NCI-H345 (cell line): ENCODE results near the gene CR1.
A peak's percentile ranks its signal among the peaks of the same experiment; 100 is the strongest.
"Not testable (repeated sequence)": the region's sequence is repeated elsewhere in the genome, so short reads cannot be mapped to it uniquely, and the experiment has no call there.

Source experiments
- DNase-seq: peaks from one replicate; lab custom pipeline; 2025; lab: John Stamatoyannopoulos, UW

Gene CR1

GRCh38 chr1:207504438-207504837 is 8.5 kb downstream of the CR1 start:
- no peak for DNase-seq

GRCh38 chr1:207510444-207510843 is 14.5 kb downstream of the CR1 start:
- no peak for DNase-seq

DNA sequence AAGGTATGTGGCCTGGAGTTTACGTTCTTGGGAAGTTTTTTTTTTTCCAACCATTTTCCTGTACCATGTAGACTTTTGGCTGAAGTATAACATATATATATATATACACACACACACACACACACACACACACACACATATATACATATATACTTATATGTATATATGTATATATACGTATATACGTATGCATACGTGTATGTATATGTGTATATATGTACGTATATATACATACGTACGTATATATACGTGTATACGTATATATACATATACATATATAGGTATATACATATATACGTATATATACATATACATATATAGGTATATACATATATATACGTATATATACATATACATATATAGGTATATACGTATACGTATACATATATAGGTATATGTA is 18.9 kb downstream of the CR1 start:
- DNase-seq = no peak

DNA sequence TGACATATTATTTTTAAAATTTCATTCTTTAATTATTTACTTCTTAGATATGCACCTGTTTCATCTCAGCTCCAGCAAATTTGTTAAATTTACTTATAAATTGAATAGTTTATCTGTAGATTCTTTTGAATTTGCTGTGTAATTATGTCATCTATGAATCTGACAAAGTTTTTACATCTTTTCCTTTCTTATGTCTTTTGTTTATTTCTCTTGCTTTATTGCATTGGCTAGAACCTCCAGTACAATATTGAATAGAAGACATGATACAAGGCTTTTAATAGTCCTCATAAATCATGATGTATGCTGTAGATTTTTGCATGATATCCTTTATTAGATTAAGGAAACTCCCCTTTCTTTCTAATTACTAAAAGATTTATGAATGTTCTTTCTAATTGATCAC is 20.8 kb downstream of the CR1 start:
- DNase-seq = no peak

DNA sequence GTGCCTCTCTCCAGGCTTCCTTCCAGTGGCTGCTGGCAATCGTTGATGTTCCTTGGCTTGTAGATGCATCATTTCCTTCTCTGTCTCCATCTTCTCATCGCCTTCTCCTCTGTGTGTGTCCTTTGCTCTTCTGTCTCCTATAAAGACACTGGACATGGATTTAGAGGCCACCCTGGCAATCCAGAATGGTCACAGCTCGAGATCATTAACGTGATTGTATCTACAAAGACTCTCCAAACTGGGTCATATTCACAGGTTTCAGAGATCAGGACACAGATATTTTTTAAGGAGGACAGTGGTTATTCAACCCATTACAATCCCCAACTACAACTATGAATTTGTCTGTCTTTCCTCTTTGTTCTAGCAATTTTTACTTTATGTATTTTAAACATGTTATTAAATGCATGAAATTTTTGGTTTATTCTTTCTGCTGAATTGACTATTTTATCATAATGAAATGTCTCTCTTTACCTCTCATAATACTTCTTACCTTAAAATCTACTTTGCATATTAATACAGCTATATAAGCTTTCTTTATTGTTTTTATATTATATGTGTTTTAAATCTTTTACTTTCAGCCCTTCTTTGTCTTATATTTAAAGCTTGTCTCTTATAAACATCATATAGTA is 22.8 kb downstream of the CR1 start:
- DNase-seq = no peak

DNA sequence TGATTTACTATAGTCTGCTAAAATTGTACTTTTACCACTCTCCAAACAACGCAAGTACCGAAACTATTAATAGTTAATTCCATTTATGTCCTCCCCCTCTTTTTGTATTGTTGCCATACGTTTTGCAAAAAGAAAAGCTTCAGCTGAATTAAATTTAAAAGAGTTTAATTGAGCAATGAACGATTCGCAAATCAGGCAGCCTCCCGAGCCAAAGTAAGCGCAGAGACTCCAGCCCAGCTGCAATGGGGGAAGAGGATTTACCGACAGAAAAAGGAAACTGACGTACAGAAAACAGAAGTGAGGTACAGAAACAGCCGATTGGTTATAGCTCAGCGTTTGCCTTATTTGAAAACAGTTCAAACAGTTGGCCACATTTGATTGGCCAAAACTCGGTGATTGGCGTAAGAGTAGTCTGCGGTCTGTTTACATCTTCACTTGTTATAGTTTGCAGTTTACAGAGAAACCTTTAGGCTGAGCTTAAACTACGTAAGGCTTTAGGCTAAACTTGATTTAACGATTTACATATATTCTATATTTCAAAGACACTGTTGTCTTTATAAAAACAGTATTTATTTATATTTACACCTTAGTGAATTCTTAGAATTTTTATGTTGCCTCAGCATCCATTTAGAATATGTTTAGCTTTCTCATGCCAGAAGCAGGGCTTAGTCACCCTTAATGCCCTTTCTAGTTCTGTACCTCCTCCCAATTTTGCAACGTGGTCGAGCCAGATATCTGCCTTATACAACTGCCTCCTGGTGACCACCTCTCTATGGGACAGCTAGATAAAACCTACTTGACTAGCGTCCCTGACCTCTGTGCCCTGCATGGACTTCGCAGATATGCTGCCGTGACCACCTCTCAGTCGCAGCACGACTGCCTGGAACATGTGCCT is 23.8 kb downstream of the CR1 start:
- DNase-seq = no peak

GRCh38 chr1:207520400-207521345 is 24.7 kb downstream of the CR1 start:
- DNase-seq = not testable (repeated sequence)

DNA sequence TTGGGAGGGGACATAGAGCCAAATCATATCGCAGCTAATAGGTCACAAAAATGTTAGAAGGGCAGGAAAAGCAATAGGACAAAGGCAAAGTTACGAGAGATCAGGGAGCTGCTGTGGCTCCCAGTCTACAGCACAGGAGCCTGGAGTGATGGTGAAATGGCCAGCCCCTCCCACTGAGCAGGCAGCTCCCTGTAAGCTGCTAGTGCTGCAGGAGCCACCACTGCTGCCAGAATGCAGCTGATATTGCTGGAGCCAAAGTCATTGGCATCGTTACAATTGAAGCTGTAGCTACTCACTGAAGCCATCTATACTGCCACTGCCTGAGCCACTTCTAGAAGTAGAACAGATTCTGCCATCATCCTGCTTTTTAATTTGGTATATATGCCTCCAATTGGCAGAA is 29.3 kb downstream of the CR1 start:
- DNase-seq = not testable (repeated sequence)

DNA sequence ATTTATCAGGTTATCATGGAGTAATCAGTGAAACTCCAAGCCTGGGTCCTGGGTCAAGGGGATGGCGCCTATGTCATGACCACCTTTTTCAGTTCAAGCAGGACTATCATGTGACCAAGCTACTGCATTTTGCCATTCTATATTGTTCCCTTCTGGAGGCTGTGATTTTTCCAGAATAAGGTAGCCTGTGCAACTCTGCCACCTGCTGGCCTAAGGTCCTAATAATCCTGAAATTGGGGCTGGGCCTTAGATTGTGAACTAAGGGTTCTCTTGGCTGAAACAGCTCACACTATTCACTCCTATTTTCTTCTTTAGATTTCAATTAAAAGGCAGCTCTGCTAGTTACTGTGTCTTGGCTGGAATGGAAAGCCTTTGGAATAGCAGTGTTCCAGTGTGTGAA is 32.4 kb downstream of the CR1 start:
- not testable (repeated sequence) for DNase-seq

- DNase-seq = not testable (repeated sequence)
Measured at GRCh38 chr1:207536263-207536662, 40.3 kb downstream of the CR1 start.

- DNase-seq = not testable (repeated sequence)
Measured at GRCh38 chr1:207546677-207547357, 50.9 kb downstream of the CR1 start.

DNA sequence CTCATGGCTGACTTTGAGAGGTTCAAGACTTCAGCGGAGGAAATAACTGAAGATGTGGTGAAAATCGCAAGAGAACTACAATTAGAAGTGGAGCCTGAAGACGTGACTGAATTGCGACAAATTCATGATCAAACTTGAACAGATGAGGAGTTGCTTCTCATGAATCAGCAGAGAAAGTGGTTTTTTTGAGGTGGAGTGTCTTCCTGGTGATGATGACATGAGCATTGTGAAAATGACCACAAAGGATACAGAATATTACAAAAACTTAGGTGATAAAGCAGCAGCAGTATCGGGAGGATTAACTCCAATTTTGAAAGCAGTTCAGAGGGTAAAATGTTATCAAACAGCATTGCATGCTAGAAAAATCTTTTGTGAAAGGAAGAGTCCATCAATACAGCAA is 58.9 kb downstream of the CR1 start:
- DNase-seq = not testable (repeated sequence)

GRCh38 chr1:207565546-207566468 is 69.8 kb downstream of the CR1 start:
- peak; percentile 7 for DNase-seq

- not testable (repeated sequence) for DNase-seq
Measured at GRCh38 chr1:207571926-207572325, 76.0 kb downstream of the CR1 start.

GRCh38 chr1:207573074-207573473 is 77.1 kb downstream of the CR1 start:
- DNase-seq = not testable (repeated sequence)

DNA sequence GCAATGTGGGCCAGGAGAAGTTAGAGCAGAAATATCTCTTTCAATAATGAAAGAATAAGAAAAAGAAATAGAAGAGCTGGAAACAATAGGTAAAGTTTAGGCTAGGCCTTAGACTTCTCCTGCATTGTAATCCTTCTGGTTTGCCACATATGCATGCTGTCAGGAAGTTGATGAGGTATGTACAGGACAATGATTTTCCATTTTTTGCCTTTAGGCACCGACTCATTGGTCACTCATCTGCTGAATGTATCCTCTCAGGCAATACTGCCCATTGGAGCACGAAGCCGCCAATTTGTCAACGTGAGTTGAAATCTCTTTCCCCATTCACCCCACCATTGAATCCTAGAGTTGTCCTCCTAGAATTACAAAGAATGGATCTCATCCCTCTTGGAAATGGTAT is 79.4 kb downstream of the CR1 start:
- DNase-seq = not testable (repeated sequence)

DNA sequence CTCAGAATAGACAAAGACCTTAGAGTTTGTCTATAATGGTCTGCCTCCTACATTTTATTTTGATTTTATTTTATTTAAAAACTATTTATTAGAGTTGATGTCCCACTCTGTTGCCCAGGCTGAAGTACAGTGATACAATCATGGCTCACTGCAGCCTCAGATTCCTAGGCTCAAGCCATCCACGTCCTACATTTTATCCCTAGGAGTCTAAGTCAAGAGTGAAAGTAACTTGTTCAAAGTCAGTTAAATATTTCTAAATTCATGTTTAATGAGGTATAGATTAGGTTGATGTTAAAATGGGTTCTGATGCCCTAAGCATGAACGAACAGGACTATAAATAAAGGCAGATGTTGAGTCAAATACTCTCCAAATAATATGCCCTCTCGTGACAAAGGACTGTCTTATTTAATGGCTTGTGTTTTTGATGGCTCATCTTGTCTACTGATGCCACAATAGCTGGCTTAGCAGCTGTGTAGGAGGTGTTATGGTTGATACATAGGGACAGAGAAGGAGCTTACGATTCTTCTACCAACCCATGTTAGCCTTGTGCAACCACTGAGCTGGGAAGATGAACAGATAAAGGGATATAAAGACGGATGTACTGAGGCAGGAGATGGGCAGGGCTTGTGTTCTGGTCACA is 83.0 kb downstream of the CR1 start:
- no peak for DNase-seq

- peak; percentile 61 for DNase-seq
Measured at GRCh38 chr1:207579436-207579799, 83.5 kb downstream of the CR1 start.

GRCh38 chr1:207581496-207582153 is 85.7 kb downstream of the CR1 start:
- DNase-seq = no peak

- not testable (repeated sequence) for DNase-seq
Measured at GRCh38 chr1:207589506-207589905, 93.5 kb downstream of the CR1 start.
